Measurements from ENCODE around the gene SEPSECS. TPM values are rescaled to one million over a fixed set of nuclear protein-coding genes. Genes with fewer than 3 reads are reported as not detected.

Gene SEPSECS
- 7.3 and 8.8 TPM in 2 replicates for total RNA-seq (2014; rRNA removed; shearing (Covaris generic))

- H3K27me3 ChIP-seq (ENCODE audit: control insufficient read depth, insufficient read depth, low read length) = no peaks in the 10 kb centered on the region
- peak within 1 kb of the TSS; percentile 93 for H3K4me3 ChIP-seq (ENCODE audit: insufficient read depth, low read depth, low read length)
- peak; percentile 79 for DNase-seq
- H3K36me3 ChIP-seq (replicated peaks; ENCODE audit: control insufficient read depth, insufficient read depth, low read length) = no peaks in the 10 kb centered on the region
These were observed at the start of gene SEPSECS for GRCh38 chr4:25159837-25160713. TSS of gene SEPSECS (minus strand) at chr4:25160449. CDS start at chr4:25160369, 80 bp downstream.

- H3K36me3 ChIP-seq (replicated peaks; ENCODE audit: control insufficient read depth, insufficient read depth, low read length) = no peaks in the 10 kb centered on the region
- H3K27me3 ChIP-seq (ENCODE audit: control insufficient read depth, insufficient read depth, low read length) = no peaks in the 10 kb centered on the region
- no peak overlapping the region for H3K4me3 ChIP-seq (ENCODE audit: insufficient read depth, low read depth, low read length)
- peak; percentile 5 for DNase-seq
These were observed 49.5 kb upstream of the SEPSECS start for GRCh38 chr4:25209702-25210101.

GRCh38 chr4:25207997-25208396 lies 47.7 kb upstream of the SEPSECS start:
- Histone ChIP-seq H3K36me3 (replicated peaks; ENCODE audit: control insufficient read depth, insufficient read depth, low read length) (no peaks in the 10 kb centered on the region), H3K4me3 (ENCODE audit: insufficient read depth, low read depth, low read length) (no peak overlapping the region), H3K27me3 (ENCODE audit: control insufficient read depth, insufficient read depth, low read length) (no peaks in the 10 kb centered on the region)
- no peak for DNase-seq

DNA sequence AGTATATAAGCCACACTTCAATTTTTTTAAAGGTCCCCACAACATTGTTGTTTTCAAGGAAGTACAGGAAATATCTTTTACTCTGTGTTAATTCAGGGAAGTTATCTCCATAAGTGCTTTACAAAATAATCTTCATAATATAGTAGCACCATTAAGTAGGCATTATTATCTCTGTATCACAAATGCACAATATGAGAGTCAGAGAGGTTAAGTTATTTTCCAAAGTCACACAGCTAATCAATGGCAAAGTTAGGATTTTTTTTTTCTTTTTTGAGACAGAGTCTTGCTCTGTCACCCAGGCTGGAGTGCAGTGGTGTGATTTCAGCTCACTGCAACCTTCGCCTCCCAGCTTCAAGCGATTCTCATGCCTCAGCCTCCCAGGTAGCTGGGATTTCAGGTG lies 38.5 kb upstream of the SEPSECS start:
- H3K4me3 ChIP-seq (ENCODE audit: insufficient read depth, low read depth, low read length) = no peak overlapping the region
- no peak for DNase-seq
- no peaks in the 10 kb centered on the region for H3K27me3 ChIP-seq (ENCODE audit: control insufficient read depth, insufficient read depth, low read length)
- H3K36me3 ChIP-seq (replicated peaks; ENCODE audit: control insufficient read depth, insufficient read depth, low read length) = no peaks in the 10 kb centered on the region

DNA sequence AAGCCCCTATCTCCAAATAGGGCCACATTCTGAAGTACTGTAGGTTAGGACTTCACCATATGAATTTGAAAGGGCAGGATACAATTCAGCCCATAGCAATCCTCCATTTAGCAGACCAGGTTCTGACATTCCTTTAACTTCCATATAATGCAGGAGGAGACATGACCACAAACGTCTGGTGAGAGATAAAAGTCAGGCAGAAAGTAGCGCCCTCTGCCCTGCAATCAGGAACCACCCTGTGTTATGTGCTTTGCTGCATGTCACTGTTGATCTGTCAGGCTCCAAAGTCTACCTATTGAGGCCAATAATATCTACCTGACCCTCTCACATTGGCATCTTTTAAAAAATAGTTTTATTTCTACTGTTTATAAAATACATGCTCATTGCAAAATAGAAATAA lies 30.2 kb upstream of the SEPSECS start:
- Histone ChIP-seq H3K27me3 (ENCODE audit: control insufficient read depth, insufficient read depth, low read length) (no peaks in the 10 kb centered on the region), H3K4me3 (ENCODE audit: insufficient read depth, low read depth, low read length) (no peak overlapping the region), H3K36me3 (replicated peaks; ENCODE audit: control insufficient read depth, insufficient read depth, low read length) (no peaks in the 10 kb centered on the region)
- no peak for DNase-seq

DNA sequence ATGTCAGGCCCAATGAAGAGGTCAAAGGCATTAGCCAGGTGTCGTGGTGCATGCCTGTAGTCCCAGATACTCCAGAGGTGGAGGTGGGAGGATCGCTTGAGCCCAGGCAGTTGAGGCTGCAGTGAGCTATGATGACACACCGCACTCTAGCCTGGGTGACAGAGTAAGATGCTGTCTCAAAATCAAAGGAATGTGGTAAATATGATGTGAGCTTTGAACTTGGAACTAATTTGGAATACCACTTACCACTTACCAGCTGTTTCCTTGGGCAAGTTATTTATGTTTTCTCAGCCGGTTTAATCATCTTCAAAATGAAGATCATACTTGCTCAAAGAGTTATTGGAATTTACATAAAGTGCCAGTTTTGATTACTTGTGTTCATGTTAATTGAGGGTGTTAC lies 23.8 kb upstream of the SEPSECS start:
- no peaks in the 10 kb centered on the region for H3K36me3 ChIP-seq (replicated peaks; ENCODE audit: control insufficient read depth, insufficient read depth, low read length)
- no peaks in the 10 kb centered on the region for H3K27me3 ChIP-seq (ENCODE audit: control insufficient read depth, insufficient read depth, low read length)
- no peak for DNase-seq
- H3K4me3 ChIP-seq (ENCODE audit: insufficient read depth, low read depth, low read length) = no peak overlapping the region

- no peaks in the 10 kb centered on the region for H3K27me3 ChIP-seq (ENCODE audit: control insufficient read depth, insufficient read depth, low read length)
- no peak for DNase-seq
- no peaks in the 10 kb centered on the region for H3K36me3 ChIP-seq (replicated peaks; ENCODE audit: control insufficient read depth, insufficient read depth, low read length)
- no peak overlapping the region for H3K4me3 ChIP-seq (ENCODE audit: insufficient read depth, low read depth, low read length)
These were observed 22.7 kb upstream of the SEPSECS start for GRCh38 chr4:25182937-25183336.

DNA sequence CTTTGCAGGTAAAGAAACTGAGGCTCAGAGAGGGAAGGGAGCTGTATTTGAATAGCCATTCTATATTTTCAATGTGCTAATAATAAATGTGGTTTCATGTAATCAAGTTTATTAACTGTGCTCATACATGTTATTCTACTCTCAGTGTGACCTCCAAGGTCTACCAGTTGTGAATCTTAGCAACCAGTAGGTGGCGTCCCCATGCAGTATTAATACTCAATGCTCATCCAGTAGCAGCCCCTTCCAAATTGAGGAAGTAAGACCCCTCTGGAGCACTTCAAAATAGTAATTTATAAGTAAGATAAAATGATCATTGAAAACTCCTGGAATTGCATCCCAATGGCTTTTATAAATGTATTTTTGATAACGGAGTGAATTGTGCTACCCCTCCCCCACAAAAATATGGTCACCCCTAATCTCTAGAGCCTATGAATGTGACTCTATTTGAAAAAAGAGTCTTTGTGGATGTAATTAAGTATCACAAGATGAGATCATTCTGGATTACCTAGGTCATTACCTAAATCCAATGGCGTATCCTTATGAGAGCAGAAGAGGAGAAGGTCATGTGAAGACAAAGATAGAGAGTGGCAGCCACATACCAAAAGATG lies 20.4 kb upstream of the SEPSECS start:
- Histone ChIP-seq H3K4me3 (ENCODE audit: insufficient read depth, low read depth, low read length) (no peak overlapping the region), H3K27me3 (ENCODE audit: control insufficient read depth, insufficient read depth, low read length) (no peaks in the 10 kb centered on the region), H3K36me3 (replicated peaks; ENCODE audit: control insufficient read depth, insufficient read depth, low read length) (no peaks in the 10 kb centered on the region)
- peak; percentile 17 for DNase-seq

GRCh38 chr4:25178838-25179261 lies 18.6 kb upstream of the SEPSECS start:
- Histone ChIP-seq H3K36me3 (replicated peaks; ENCODE audit: control insufficient read depth, insufficient read depth, low read length) (no peaks in the 10 kb centered on the region), H3K4me3 (ENCODE audit: insufficient read depth, low read depth, low read length) (no peak overlapping the region), H3K27me3 (ENCODE audit: control insufficient read depth, insufficient read depth, low read length) (no peaks in the 10 kb centered on the region)
- no peak for DNase-seq

GRCh38 chr4:25177147-25177546 lies 16.9 kb upstream of the SEPSECS start:
- H3K4me3 ChIP-seq (ENCODE audit: insufficient read depth, low read depth, low read length) = no peak overlapping the region
- DNase-seq = no peak
- no peaks in the 10 kb centered on the region for H3K27me3 ChIP-seq (ENCODE audit: control insufficient read depth, insufficient read depth, low read length)
- no peaks in the 10 kb centered on the region for H3K36me3 ChIP-seq (replicated peaks; ENCODE audit: control insufficient read depth, insufficient read depth, low read length)

GRCh38 chr4:25174674-25175073 lies 14.4 kb upstream of the SEPSECS start:
- Histone ChIP-seq H3K4me3 (ENCODE audit: insufficient read depth, low read depth, low read length) (no peak overlapping the region), H3K27me3 (ENCODE audit: control insufficient read depth, insufficient read depth, low read length) (no peaks in the 10 kb centered on the region), H3K36me3 (replicated peaks; ENCODE audit: control insufficient read depth, insufficient read depth, low read length) (no peaks in the 10 kb centered on the region)
- DNase-seq = no peak

DNA sequence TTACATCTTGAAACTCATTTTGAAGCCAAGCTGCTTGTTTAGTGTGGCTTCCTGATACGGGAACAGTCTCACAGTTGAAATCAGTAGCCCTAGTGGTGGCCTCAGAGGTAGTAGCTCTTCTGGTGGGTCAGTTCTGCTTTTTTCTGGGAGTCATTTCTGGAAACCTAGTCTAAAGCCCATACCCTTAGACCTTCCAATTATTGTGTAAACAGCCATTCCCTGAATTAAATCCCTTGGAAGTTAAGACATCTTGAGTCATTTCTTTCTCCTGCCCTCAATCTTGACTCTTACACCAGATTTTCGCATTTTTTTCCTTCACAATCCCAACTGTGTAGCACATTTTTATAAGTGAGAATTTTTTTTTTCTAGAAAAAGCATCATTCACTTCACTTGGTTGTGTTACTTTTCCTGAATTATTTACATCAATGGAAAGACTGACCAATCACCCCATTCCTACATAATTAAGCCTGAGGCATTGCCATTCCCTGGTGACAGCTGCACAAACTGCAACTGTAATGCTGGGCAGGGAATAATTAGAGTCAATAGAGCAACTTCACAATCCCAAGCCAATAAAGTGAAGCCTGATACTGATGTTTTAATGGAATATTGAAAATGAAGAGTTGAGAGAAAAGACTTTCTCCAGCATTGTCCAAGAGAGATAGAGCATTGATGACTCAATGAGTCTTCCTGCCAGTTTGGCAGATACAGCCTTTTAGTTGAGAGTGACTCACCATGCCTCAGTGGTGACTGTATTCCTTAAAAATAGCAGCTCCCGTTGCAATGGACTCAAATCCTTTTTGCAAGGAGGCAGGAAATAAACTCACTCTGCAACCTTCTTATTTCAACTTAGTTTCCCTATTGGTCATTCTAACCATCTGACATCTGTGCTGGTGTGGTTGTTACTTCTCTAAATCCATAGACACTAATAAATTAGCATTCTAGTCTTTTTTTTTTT lies 13.0 kb upstream of the SEPSECS start:
- no peaks in the 10 kb centered on the region for H3K27me3 ChIP-seq (ENCODE audit: control insufficient read depth, insufficient read depth, low read length)
- H3K36me3 ChIP-seq (replicated peaks; ENCODE audit: control insufficient read depth, insufficient read depth, low read length) = no peaks in the 10 kb centered on the region
- H3K4me3 ChIP-seq (ENCODE audit: insufficient read depth, low read depth, low read length) = no peak overlapping the region
- DNase-seq = no peak

GRCh38 chr4:25171201-25171865 lies 11.1 kb upstream of the SEPSECS start:
- DNase-seq = no peak
- Histone ChIP-seq H3K4me3 (ENCODE audit: insufficient read depth, low read depth, low read length) (no peak overlapping the region), H3K27me3 (ENCODE audit: control insufficient read depth, insufficient read depth, low read length) (no peaks in the 10 kb centered on the region), H3K36me3 (replicated peaks; ENCODE audit: control insufficient read depth, insufficient read depth, low read length) (no peaks in the 10 kb centered on the region)

GRCh38 chr4:25169446-25169845 lies 9.2 kb upstream of the SEPSECS start:
- no peak overlapping the region for H3K4me3 ChIP-seq (ENCODE audit: insufficient read depth, low read depth, low read length)
- DNase-seq = no peak
- no peaks in the 10 kb centered on the region for H3K36me3 ChIP-seq (replicated peaks; ENCODE audit: control insufficient read depth, insufficient read depth, low read length)
- H3K27me3 ChIP-seq (ENCODE audit: control insufficient read depth, insufficient read depth, low read length) = no peaks in the 10 kb centered on the region

Measured in H7 (cell line).